Measurements from ENCODE around the gene GSC. TPM values are rescaled to one million over a fixed set of nuclear protein-coding genes. Genes with fewer than 3 reads are reported as not detected.

Gene GSC
- total RNA-seq, 1 experiment from 2014 or later, result not detected

DNA sequence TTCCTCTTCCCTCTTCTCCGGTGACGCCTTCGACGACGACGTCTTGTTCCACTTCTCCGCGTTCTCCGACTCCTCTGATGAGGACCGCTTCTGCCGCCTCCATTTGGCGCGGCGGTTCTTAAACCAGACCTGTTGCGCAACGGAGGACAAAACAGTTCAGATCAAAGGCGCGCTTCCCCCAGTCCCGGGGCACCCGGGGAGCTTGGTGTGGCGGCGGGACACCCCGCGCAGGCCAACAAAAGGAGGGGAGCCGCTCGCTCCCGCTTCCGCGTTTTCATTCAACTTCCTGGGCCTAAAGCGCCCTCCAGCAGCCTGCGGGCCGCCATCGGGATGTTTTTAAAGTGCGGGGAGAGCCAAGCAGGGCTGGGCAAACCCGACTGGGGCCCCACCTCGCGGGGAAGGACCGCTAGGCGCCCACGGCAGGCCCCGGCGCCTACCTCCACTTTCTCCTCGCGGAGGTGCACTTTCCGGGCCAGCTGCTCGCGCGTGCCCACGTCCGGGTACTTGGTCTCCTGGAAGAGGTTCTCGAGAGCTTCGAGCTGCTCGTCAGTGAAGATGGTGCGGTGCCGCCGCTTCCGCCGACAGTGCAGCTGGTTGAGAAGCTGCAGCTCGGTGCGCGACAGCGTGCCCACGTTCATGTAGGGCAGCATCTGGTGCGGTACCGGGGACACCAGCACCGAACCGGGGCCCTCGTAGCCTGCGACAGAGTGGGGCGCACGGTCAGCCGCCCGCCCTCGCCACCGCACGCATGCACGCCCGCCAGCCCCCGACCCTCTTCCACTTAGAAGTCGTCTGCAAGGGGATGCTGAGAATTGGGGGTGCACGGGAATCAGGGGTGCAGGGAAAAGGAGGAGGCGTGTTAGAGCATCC, 1.2 kb downstream of the GSC start:
- no peak overlapping the region for H2AFZ ChIP-seq (ENCODE audit: low read length)
- DNase-seq, result no peak
- no peak overlapping the region for H3K4me3 ChIP-seq (ENCODE audit: low read length)

DNA sequence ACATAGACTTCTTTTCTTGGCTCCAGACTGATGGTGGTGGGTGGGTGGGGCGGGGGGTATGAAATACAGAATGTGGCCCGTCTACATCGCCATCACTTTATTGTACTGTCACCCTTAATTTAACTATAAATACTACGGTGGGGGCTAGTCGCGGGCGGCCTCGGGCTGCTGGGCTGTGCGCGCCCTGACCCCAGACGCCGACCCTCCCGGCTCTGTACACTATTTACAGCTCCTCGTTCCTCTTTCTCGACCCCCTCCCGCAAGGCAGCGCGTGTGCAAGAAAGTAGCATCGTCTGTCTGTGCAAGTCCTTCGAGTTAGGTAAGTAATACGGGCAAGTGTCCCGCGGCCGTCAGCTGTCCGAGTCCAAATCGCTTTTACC, 1.8 kb downstream of the GSC start:
- Histone ChIP-seq H3K4me2 (ENCODE audit: low read depth, low read length, poor library complexity, severe bottlenecking) (no peak overlapping the region), H2AFZ (ENCODE audit: low read length) (no peak overlapping the region), H3K27ac (ENCODE audit: low read length) (no peak overlapping the region), H3K4me3 (ENCODE audit: low read length) (no peak overlapping the region), H3K9me2 (replicated peaks; ENCODE audit: insufficient read depth, low read length) (no peaks in the 10 kb centered on the region), H3K9me3 (ENCODE audit: low read length) (no peaks in the 10 kb centered on the region), H3K79me2 (ENCODE audit: low read length) (no peaks in the 10 kb centered on the region), H3K9ac (ENCODE audit: low read length) (no peak overlapping the region), H3K4me1 (ENCODE audit: low read length) (no peaks in the 10 kb centered on the region), H3K36me3 (ENCODE audit: insufficient read depth, low read length) (no peaks in the 10 kb centered on the region), H4K20me1 (ENCODE audit: insufficient read depth, low read depth, low read length) (no peaks in the 10 kb centered on the region), H3K27me3 (ENCODE audit: low read length) (no peaks in the 10 kb centered on the region)
- DNase-seq, result no peak

More for the DNA sequence above, 1.2 kb downstream of the GSC start:
- no peak overlapping the region for H3K9ac ChIP-seq (ENCODE audit: low read length)
- H3K27me3 ChIP-seq (ENCODE audit: low read length), result no peaks in the 10 kb centered on the region
- no peaks in the 10 kb centered on the region for H3K9me3 ChIP-seq (ENCODE audit: low read length)
- no peaks in the 10 kb centered on the region for H3K36me3 ChIP-seq (ENCODE audit: insufficient read depth, low read length)
- H3K4me2 ChIP-seq (ENCODE audit: low read depth, low read length, poor library complexity, severe bottlenecking), result no peak overlapping the region
- H3K4me1 ChIP-seq (ENCODE audit: low read length), result no peaks in the 10 kb centered on the region
- H4K20me1 ChIP-seq (ENCODE audit: insufficient read depth, low read depth, low read length), result no peaks in the 10 kb centered on the region
- H3K79me2 ChIP-seq (ENCODE audit: low read length), result no peaks in the 10 kb centered on the region
- H3K27ac ChIP-seq (ENCODE audit: low read length), result no peak overlapping the region
- no peaks in the 10 kb centered on the region for H3K9me2 ChIP-seq (replicated peaks; ENCODE audit: insufficient read depth, low read length)

DNA sequence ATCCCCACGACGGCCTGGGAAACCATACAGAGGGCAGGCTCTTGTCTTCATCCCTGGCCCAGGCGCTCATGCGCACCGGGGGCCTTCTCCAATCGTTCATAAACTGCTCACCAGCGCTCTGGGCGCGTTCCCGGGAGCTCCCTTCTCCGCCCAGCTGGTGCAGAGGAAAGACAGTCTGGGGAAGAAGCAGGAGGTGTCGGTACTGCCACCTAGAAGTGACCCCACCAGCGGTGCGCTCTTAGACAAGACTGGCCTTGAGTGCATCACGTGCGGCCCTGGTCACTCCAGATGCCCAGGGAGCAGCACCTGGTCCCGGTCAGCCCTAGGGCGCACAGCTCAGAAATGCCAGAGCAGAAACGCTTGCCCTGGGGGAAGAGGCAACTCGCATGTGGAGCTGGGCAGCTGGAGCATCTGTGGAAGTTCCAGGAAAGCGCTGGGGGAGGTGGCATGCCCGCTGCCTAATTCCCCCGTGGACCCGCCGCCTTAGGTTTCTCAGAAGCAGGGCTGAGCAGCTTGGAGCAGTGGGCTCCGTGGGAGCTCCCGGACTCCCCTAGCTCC, 2.5 kb downstream of the GSC start:
- H3K27me3 ChIP-seq (ENCODE audit: low read length), result no peaks in the 10 kb centered on the region
- no peaks in the 10 kb centered on the region for H3K4me1 ChIP-seq (ENCODE audit: low read length)
- no peaks in the 10 kb centered on the region for H3K36me3 ChIP-seq (ENCODE audit: insufficient read depth, low read length)
- no peak overlapping the region for H2AFZ ChIP-seq (ENCODE audit: low read length)
- no peaks in the 10 kb centered on the region for H3K79me2 ChIP-seq (ENCODE audit: low read length)
- DNase-seq, result no peak
- H3K27ac ChIP-seq (ENCODE audit: low read length), result no peak overlapping the region
- H3K4me3 ChIP-seq (ENCODE audit: low read length), result no peak overlapping the region
- H3K9me2 ChIP-seq (replicated peaks; ENCODE audit: insufficient read depth, low read length), result no peaks in the 10 kb centered on the region
- H3K9ac ChIP-seq (ENCODE audit: low read length), result no peak overlapping the region
- no peak overlapping the region for H3K4me2 ChIP-seq (ENCODE audit: low read depth, low read length, poor library complexity, severe bottlenecking)
- H4K20me1 ChIP-seq (ENCODE audit: insufficient read depth, low read depth, low read length), result no peaks in the 10 kb centered on the region
- H3K9me3 ChIP-seq (ENCODE audit: low read length), result no peaks in the 10 kb centered on the region

DNA sequence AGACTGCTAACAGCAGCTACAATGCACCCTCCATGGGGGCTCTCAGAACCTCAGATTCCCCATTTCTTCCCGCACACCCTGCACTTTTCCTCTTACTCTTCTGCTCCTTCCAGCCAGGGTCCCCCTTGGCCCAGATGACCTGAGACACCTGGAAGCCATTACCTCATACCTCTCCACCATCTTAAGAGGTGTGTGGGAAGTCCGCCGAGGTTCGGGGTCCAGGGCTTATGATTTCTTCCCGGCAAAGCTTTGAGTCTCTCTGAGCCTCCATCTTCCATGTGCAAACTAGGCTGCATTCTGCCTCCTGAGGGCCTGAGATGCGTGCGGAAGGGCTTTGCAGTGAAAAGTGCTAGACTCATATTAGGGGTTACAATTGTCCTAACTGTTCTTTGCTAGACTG, 5.3 kb downstream of the GSC start:
- H3K27ac ChIP-seq (ENCODE audit: low read length), result no peak overlapping the region
- no peak overlapping the region for H3K9ac ChIP-seq (ENCODE audit: low read length)
- no peak overlapping the region for H3K4me2 ChIP-seq (ENCODE audit: low read depth, low read length, poor library complexity, severe bottlenecking)
- no peaks in the 10 kb centered on the region for H3K79me2 ChIP-seq (ENCODE audit: low read length)
- H3K4me1 ChIP-seq (ENCODE audit: low read length), result no peaks in the 10 kb centered on the region
- H3K9me3 ChIP-seq (ENCODE audit: low read length), result no peaks in the 10 kb centered on the region
- DNase-seq, result no peak
- no peaks in the 10 kb centered on the region for H3K36me3 ChIP-seq (ENCODE audit: insufficient read depth, low read length)
- H3K27me3 ChIP-seq (ENCODE audit: low read length), result no peaks in the 10 kb centered on the region
- no peaks in the 10 kb centered on the region for H3K9me2 ChIP-seq (replicated peaks; ENCODE audit: insufficient read depth, low read length)
- H2AFZ ChIP-seq (ENCODE audit: low read length), result no peak overlapping the region
- H4K20me1 ChIP-seq (ENCODE audit: insufficient read depth, low read depth, low read length), result no peaks in the 10 kb centered on the region
- no peak overlapping the region for H3K4me3 ChIP-seq (ENCODE audit: low read length)

DNA sequence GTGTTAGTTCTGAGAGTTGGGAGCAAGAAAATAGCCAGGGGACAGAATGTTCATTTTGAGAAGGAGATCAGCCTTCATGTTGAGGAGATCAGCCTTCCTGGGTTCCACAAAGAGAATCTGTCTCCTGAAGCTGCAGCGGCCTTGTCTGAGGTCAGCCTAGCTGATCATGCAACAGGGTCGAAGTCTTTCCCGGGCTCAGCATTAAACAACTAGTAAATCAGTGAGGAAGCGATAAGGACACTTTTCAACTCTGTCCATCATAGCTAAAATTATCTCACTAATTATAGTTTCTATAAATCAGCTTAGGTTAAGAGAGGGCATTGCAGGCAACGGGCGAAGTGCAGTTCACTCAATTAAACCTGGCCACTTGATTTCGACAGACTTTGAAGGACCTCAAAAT, 7.5 kb downstream of the GSC start:
- Histone ChIP-seq H4K20me1 (ENCODE audit: insufficient read depth, low read depth, low read length) (no peaks in the 10 kb centered on the region), H3K9me2 (replicated peaks; ENCODE audit: insufficient read depth, low read length) (no peaks in the 10 kb centered on the region), H3K4me2 (ENCODE audit: low read depth, low read length, poor library complexity, severe bottlenecking) (no peak overlapping the region), H3K27me3 (ENCODE audit: low read length) (no peaks in the 10 kb centered on the region), H3K4me1 (ENCODE audit: low read length) (no peaks in the 10 kb centered on the region), H3K27ac (ENCODE audit: low read length) (no peak overlapping the region), H3K9me3 (ENCODE audit: low read length) (no peaks in the 10 kb centered on the region), H2AFZ (ENCODE audit: low read length) (no peak overlapping the region), H3K4me3 (ENCODE audit: low read length) (no peak overlapping the region), H3K36me3 (ENCODE audit: insufficient read depth, low read length) (no peaks in the 10 kb centered on the region), H3K9ac (ENCODE audit: low read length) (no peak overlapping the region), H3K79me2 (ENCODE audit: low read length) (no peaks in the 10 kb centered on the region)
- DNase-seq, result no peak

DNA sequence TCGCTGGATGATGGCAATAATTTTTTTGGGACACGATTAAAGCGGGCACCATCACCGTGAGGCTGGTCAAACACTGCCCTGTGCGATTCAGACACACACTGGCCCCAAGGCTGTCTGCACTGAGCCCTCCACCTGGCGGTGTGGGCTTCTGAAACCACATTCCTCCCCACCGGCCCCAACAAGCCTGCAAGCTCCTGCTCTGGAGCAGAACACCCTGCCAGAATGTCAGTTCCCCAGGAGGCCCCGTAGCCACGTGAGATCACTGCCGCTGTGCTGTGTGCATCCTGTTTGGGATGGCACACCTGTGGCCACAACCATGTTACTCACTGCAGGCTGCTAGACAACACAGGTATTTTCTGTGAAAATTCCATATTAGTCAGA, 7.9 kb downstream of the GSC start:
- no peaks in the 10 kb centered on the region for H3K4me1 ChIP-seq (ENCODE audit: low read length)
- H3K27ac ChIP-seq (ENCODE audit: low read length), result no peak overlapping the region
- DNase-seq, result no peak
- H4K20me1 ChIP-seq (ENCODE audit: insufficient read depth, low read depth, low read length), result no peaks in the 10 kb centered on the region
- H3K27me3 ChIP-seq (ENCODE audit: low read length), result no peaks in the 10 kb centered on the region
- no peaks in the 10 kb centered on the region for H3K9me3 ChIP-seq (ENCODE audit: low read length)
- no peak overlapping the region for H2AFZ ChIP-seq (ENCODE audit: low read length)
- H3K79me2 ChIP-seq (ENCODE audit: low read length), result no peaks in the 10 kb centered on the region
- no peaks in the 10 kb centered on the region for H3K9me2 ChIP-seq (replicated peaks; ENCODE audit: insufficient read depth, low read length)
- no peak overlapping the region for H3K9ac ChIP-seq (ENCODE audit: low read length)
- H3K4me3 ChIP-seq (ENCODE audit: low read length), result no peak overlapping the region
- no peaks in the 10 kb centered on the region for H3K36me3 ChIP-seq (ENCODE audit: insufficient read depth, low read length)
- no peak overlapping the region for H3K4me2 ChIP-seq (ENCODE audit: low read depth, low read length, poor library complexity, severe bottlenecking)

DNA sequence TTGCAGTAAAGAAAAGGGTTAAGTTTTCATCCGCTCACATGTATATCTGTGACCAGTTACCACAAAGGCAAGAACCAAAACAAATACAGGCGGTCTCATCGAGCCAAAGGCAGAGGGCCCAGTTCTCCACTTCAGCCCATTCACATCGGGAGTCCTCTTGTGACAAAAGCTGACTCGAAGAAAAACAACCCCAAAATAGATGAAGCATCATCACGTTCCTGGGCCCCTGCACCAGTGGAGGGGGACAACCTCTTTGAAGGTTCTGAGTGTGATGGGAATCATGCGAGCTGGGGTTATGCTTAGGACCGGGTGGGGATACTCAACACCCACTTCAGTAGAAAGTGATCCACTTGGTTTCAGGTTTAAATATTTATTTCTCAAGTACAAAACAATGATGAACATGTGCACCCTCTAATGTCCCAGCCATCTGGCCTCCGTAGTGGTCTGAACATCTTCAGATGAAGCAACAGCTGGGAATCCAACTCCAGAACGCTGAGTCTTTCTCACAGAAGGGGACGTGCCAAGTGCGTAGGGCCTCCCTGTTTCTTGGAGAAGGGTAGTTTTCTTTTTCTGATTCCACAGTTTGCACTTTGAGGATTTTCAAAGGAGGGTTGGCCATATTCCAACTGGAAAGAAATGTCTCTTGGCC, 8.4 kb downstream of the GSC start:
- no peak overlapping the region for H2AFZ ChIP-seq (ENCODE audit: low read length)
- H3K4me3 ChIP-seq (ENCODE audit: low read length), result no peak overlapping the region
- no peaks in the 10 kb centered on the region for H3K4me1 ChIP-seq (ENCODE audit: low read length)
- H3K79me2 ChIP-seq (ENCODE audit: low read length), result no peaks in the 10 kb centered on the region
- H4K20me1 ChIP-seq (ENCODE audit: insufficient read depth, low read depth, low read length), result no peaks in the 10 kb centered on the region
- H3K9me3 ChIP-seq (ENCODE audit: low read length), result no peaks in the 10 kb centered on the region
- H3K36me3 ChIP-seq (ENCODE audit: insufficient read depth, low read length), result no peaks in the 10 kb centered on the region
- no peak overlapping the region for H3K4me2 ChIP-seq (ENCODE audit: low read depth, low read length, poor library complexity, severe bottlenecking)
- H3K9ac ChIP-seq (ENCODE audit: low read length), result no peak overlapping the region
- H3K27me3 ChIP-seq (ENCODE audit: low read length), result 0 out of 2 replicates have a peak, but pooled peaks cover 2% of the 10 kb centered on the region
- no peak overlapping the region for H3K27ac ChIP-seq (ENCODE audit: low read length)
- no peak for DNase-seq
- H3K9me2 ChIP-seq (replicated peaks; ENCODE audit: insufficient read depth, low read length), result no peaks in the 10 kb centered on the region

DNA sequence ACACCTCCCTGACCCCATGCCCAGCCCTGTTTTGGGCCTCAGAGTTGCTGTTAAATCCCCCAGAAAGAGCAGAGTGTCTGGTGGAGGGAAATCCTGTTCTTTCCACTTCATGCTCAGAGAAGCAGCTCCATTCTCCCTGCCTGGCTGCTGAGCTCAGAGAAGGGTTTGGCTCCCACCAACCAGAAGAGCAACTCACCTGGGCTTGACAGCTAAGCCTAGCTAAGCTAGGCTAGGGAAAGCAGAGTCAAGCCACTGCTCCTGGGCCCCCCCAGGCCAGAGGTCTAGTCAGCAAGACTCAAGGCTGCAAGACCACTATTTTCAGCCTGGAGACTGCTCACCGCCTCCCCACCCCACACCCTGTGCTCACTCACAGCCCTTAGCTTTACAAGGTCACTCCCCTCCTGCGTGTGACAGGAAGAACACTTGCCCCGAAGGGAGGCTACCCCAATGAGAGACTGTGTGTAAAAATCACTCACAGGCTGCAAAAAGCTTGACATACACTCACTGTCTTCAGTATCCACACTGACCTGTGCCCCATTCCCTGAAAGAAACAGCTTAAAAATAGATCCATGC, 13.5 kb downstream of the GSC start:
- H3K27me3 ChIP-seq (ENCODE audit: low read length), result 0 out of 2 replicates have a peak, but pooled peaks cover 3% of the 10 kb centered on the region
- no peaks in the 10 kb centered on the region for H3K4me1 ChIP-seq (ENCODE audit: low read length)
- H3K9me3 ChIP-seq (ENCODE audit: low read length), result no peaks in the 10 kb centered on the region
- no peak overlapping the region for H3K4me3 ChIP-seq (ENCODE audit: low read length)
- no peak overlapping the region for H3K27ac ChIP-seq (ENCODE audit: low read length)
- H2AFZ ChIP-seq (ENCODE audit: low read length), result no peak overlapping the region
- no peaks in the 10 kb centered on the region for H3K36me3 ChIP-seq (ENCODE audit: insufficient read depth, low read length)
- H3K9ac ChIP-seq (ENCODE audit: low read length), result no peak overlapping the region
- no peak overlapping the region for H3K4me2 ChIP-seq (ENCODE audit: low read depth, low read length, poor library complexity, severe bottlenecking)
- no peaks in the 10 kb centered on the region for H3K79me2 ChIP-seq (ENCODE audit: low read length)
- H3K9me2 ChIP-seq (replicated peaks; ENCODE audit: insufficient read depth, low read length), result no peaks in the 10 kb centered on the region
- H4K20me1 ChIP-seq (ENCODE audit: insufficient read depth, low read depth, low read length), result no peaks in the 10 kb centered on the region
- DNase-seq, result no peak

Data from Karpas-422 (cell line).